Stimulated activated CD8-positive, alpha-beta memory T cell treated with anti-CD3 and anti-CD28 coated beads, Interleukin-12 subunit alpha, Interleukin-12 subunit beta, amount 100 ng/mL, for 24 hours (primary cell): Measurements from ENCODE around the gene KCMF1.

Source experiments
- DNase-seq: peaks from one replicate; pipeline ENCODE4 v3.0.0-alpha.2; 2020; ENCODE audit errors: extremely low read depth

The KCMF1 gene

DNA sequence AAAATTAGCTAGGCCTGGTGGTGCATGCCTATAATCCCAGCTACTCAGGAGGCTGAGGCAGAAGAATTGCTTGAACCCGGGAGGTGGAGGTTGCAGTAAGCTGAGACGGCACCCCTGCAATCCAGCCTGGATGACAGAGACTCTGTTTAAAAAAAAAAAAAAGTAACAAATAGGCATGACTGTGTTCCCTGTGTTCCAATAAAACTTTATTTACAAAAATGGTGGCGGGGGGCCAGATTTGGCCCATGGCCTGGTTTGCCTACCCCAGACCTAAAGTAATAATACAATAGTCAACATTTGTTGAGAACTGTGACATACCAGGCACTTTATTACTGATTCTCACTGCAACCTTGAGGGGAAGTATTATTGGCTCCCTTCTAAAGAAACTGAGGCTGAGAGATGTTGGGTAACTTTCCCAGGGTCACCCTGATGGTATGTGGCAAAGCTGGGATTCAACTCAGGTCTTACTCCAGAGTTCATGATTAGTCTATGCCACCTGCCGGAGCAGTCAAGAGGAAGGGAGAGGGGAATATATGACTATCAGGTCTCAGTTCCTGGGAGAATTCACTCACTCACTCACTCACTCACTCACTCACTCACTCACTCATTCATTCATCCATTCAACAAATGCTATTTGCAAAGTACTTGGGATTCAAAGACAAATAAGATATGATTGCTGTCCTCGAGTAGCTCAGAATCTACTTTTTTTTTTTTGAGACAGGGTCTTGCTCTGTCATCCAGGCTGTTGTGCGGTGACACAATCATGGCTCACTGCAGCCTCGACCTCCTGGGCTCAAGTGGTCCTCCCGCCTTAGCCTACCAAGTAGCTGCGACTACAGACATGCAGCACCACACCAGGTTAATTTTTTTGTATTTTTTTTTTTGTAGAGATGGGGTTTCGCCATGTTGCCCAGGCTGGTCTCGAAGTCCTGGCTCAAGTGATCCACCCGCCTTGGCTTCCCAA lies 14.3 kb upstream of the KCMF1 start:
- no peak for DNase-seq

DNA sequence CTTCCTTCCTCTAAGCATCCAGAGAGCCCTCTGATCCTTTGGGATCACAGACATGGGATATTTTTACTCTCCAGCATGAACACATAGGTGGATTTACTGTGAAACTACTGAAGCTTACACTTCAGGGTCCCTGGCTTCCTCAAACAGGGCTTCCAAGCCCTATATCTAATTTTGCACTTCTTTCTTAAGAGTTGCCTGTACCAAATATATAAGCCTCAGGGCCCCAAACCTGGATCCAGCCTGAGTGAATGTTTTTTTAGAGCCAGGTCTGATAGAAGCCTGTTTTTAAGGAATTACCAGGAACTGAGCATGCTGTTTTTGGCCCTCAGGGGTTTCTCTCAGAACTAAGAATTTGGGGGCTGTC lies 13.2 kb upstream of the KCMF1 start:
- no peak for DNase-seq

DNA sequence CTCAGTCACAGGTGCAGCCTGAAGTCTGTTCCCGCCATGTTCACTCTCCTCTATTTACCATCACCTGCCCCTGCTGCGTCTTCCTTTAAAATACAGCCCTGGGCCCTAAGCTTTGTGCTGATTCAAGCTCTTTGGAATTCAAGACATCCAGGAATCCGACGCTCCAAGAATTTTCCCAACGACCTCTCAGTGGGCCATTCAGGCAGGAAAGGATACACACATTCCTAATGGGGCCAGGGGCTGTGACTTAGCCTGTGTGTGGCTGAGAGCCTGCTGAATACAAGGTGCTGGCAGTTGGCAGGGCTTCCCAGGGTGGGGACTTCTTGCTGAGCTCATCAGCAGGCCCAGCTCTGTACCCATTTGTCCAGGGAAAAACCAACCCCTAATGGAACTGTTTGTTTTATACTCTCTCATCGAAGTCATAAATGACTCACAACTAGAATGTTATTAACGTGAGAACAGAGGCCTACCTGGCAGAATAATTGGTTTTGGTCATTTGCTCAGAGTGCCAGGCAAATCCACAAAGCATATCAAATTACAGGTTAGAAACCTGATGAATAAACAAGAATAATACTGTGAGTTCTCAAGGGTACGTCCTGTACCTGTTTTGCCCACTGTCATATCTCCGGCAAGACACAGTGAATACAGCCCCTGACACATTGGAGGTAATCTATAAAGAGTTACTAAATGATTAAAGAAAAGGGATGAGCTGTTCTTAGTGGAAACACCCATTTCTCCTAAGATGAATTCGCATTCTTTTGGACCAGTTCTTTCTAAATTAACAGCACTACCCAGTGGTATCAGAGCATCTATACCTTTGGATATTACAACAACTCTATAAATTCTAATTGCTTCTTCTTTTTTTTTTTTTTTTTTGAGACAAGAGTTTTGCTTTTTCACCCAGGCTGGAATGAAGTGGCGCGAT lies 12.6 kb upstream of the KCMF1 start:
- no peak for DNase-seq

DNA sequence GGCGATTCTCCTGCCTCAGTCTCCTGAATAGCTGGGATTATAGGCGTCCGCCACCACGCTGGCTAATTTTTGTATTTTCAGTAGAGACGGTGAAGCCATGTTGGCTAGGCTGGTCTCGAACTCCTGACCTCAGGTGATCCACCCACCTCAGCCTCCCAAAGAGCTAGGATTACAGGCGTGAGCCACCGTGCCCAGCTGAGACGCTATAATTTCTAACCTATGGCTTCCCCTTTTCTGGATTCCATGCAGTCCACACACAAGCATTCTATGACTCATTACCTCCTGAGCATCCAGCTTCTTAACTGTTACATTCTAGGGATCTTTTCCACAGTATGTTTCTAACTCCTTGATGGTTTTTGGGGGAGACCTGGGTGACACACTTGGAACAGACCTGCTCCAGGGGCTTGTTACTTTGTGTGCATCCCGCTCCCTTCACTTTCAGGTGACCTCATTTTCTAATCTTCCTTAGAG lies 11.8 kb upstream of the KCMF1 start:
- DNase-seq = no peak

DNA sequence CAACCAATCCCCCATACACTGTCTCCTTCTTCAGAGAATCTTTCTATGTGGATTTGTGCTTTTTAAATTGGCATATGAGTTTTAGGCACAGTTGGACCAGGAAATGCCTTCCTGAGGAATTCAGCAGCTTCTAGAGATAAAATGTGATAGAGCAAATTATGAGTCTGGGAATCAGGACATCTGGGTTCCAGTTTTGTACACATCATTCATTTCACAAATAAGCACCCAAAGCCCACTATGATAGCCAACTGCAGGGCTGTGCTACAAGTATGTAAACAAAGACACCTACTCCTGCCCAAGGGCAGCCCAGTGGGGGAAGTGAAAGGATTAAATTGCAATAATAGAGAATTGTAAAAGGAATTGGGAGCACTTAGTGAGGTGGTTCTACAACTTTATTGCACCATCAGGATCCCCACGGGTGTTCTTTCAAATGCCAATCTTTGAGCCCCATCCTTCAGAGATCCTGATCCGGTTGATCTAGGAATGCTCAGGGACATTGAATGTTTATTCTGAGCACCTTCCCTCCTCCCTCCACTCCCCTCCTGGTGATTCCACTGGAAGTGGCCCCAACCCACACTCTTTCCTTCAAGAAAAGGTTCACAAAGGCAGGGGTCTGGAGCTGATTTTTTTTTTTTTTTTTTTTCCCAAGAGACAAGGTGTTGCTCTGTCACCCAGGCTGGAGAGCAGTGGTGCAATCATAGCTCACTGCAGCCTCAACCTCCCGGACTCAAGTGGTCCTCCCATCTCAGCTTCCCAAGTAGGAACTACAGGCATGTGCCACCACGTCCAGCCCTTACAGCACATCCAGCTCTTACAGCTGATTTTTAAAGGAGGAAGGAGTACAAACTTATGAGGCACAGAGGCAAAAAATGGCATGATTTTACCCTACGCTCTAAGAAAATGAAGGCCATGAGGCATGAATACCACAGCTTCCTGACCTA lies 11.1 kb upstream of the KCMF1 start:
- no peak for DNase-seq

DNA sequence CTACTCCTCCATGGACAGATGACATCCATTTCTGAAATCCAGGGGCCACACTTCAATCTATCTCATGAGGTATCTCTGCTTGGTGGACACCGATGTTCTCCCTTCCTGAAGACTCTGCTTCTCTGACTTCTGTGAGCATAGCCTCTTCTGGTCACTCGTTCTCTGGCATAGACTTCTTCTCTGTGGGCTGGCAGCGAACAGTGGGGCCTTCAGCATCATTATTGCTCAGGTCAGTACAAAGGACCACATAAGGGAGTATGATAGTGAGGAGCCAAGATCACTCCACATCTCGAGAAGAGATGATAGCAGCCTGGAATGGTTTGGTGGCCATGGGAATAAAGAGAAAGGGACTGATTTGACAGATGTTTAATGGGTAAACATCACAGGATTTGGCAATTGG lies 8.0 kb upstream of the KCMF1 start:
- DNase-seq = no peak

- DNase-seq = no peak
Measured at GRCh38 chr2:84963323-84963691, 7.7 kb upstream of the KCMF1 start.

- DNase-seq = no peak
Measured at GRCh38 chr2:84963692-84964405, 7.1 kb upstream of the KCMF1 start.

DNA sequence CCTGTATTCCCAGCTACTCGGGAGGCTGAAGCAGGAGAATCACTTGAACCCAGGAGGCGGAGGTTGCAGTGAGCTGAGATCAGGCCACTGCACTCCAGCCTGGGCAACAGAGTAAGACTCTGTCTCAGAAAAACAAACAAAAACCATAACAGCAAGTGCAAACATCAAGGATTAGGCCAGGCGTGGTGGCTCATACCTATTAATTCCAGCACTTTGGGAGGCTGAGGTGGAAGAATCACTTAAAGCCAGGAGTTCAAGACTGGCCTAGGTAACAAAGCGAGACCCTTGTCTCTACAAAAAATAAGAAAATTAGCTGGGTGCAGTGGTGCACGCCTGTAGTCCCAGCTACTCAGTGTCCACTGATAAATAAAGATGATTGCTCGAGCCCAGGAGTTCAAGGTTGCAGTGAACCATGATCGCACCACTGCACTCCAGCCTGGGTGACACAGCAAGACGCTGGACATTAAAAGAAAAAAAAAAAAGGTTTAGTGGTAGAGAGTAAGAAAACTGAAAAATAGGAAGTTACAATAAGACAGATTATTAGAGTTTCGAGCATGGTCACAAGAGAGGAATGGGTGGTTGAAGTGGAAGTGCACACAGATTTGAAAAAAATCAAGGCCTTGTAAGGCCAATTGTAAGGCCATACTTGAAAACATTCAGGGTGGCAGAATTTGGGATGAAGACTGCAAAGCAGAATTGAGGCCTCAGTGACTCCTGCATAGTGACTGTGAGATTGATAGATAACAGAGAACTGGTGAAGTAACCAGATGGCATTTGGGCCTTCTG lies 6.4 kb upstream of the KCMF1 start:
- no peak for DNase-seq

DNA sequence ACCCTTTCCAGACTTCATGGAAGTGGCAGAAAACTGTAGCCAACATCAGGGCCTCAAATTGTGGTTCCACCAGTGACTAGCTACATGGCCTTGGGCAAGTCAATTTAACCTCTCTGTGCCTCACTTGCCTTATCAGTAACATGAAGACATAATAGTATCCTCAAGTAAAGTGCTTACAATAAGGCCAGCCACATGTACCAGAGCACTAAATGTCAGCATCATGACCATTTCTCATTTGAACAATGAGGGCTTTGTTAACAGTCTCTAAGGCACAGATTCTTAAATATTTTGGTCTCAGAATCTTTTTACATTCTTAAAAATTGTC lies 5.8 kb upstream of the KCMF1 start:
- DNase-seq = no peak

- DNase-seq = no peak
Measured at GRCh38 chr2:84965827-84966226, 5.1 kb upstream of the KCMF1 start.

- DNase-seq = no peak
Measured at GRCh38 chr2:84966731-84967130, 4.2 kb upstream of the KCMF1 start.

DNA sequence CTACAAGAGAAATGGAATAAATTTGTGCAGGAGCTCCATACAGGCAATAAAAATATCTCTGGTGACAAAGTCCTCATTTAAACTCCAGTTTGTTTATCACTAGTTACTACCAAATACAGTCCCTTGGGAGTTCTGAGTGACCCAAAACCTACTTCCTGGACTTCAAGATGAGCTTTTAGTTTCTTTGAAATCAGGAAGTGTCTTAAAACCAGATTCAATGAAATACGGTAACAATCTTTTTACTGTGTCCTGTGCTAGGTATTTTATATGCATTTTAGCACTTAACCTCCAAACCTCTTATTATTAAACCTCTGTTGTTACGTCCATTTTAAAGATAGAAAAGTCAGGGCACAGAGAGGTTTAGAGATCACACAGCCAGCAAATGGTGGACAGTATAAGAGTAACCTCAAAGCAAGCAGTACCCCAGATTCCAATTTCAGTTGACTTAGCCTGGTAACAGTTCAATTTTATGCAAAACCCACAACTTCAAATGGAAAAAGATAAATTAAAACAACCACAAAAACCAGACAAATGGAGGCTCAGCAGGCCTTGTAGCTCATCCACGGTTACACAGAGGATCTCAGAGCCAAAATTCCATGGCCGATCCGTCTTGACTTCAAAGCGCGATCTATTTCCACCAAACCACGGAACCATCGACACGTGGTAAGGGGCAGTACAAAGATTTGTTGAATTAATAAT lies 1.3 kb upstream of the KCMF1 start:
- no peak for DNase-seq

GRCh38 chr2:84970210-84970867 lies 622 bp upstream of the KCMF1 start:
- DNase-seq = peak; percentile 17

GRCh38 chr2:84971510-84972206 lies 697 bp downstream of the KCMF1 start:
- peak; percentile 31 for DNase-seq

DNA sequence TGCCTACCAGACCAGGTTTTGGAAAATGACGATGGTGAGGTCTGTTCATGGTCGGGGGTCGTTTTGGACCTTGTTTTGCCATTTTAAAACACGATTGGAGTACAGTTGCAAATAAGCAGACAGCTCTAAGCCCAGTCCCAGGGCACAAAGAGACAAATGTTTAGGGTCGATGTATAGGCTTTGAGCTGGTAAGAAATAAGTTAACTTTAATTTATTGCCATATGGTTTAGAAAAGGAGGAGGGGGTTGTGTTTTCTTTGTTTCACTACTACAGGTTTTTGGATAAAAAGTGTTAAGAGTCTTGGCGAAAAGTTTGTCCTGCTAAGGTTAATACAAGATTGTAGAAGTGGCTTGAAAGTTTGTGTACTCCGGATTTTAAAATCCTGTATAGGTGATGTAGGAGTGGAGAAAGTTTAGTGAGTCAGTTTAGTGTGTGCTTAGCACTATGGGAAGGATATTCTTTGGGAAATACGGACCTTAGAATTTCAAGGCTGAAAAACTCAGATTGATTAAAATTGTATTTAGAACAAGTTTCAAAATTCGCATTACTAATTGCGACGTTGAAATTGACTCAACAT lies 1.3 kb downstream of the KCMF1 start:
- DNase-seq = no peak

DNA sequence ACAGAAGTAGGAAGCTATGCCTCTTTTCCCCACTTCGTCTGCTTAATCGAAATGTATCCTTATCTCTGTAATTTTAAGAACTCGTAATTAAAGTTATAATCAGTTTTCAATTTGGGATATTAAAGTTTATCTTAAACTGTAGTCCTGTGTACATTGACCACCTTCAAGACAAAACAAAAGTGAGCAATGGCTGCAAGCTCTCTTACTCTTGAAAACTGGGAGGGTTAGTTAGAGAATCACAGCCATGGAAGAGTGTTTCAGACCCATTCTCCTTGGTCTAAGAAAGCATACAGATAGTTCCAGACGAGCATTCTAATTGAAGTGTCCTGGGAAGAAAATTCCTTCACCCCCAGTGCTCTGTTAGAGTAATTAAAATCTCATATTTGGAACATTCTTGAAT lies 2.0 kb downstream of the KCMF1 start:
- DNase-seq = no peak
